ENCODE measurements around the gene FAAH.

The FAAH gene

DNA sequence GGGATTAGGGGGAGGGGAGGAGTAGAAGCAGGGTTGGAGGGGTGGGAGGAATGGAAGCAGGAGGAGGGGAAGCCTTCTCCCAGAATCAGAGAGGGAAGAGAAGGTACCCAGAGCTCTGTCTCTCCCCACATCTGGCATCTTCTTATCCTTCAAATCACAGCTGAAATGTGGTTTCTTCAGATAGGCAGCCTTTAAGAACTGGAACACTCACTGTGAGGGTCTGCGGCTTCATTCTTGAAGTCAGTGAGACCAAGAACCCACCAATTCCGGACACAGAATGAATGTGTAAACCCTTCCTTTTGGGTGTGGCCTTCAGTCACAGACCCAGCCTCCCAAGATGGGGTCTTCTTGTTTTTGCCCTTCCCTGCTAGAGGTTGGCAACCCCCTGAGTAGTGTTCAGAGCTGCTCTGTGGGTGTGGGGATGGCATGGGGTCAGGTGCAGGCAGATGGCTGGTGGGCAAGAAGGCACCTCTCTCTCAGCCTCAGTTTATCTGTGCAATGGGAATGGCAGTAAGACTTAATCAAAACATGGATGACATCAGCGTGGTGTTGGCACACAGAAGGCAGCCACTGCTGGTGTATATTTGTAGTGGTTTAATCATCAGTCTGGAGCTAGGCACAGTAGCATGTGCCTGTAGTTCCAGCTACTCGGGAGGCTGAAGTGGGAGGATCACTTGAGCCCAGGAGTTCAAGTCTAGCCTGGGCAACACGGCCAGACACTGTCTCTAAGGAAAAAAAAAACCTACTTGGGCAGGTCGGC is 7.2 kb downstream of the FAAH start:
- DNase-seq = no peak

- DNase-seq = peak; percentile 79
Observed at GRCh38 chr1:46401964-46402626, 8.0 kb downstream of the FAAH start.

- no peak for DNase-seq
Observed at GRCh38 chr1:46403916-46404315, 9.8 kb downstream of the FAAH start.

DNA sequence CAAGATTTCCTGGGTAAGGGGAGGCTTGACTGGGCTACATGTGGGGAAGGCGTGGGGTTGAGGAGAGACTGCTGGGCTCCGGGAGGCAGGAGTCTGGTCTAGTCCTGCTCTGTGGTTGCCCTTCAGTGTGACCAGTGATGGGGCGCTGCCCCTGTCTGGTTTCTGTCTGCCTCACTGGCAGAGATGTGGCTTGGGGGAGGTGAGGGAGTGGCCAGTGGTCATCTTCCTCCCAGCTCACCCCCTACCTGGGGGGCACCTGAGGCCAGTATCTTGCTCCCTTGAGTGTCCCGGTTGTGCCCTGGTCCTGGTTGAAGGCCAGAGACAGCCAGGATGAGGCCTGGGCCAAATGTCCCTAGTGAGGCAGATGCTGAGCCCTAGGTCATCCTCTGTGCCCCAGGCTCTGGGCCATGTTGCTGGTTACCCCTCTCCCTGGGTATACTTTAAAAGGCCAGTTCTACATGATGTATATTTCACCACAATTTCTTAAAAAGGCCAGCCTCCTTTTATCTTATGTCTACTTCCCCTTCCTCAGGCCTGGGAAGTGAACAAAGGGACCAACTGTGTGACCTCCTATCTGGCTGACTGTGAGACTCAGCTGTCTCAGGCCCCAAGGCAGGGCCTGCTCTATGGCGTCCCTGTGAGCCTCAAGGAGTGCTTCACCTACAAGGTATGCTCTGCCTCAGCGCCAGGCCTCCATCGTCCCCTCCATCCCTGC is 10.5 kb downstream of the FAAH start:
- DNase-seq = no peak

GRCh38 chr1:46405197-46405555 is 11.1 kb downstream of the FAAH start:
- DNase-seq = no peak

- DNase-seq = no peak
Observed at GRCh38 chr1:46405724-46406123, 11.6 kb downstream of the FAAH start.

DNA sequence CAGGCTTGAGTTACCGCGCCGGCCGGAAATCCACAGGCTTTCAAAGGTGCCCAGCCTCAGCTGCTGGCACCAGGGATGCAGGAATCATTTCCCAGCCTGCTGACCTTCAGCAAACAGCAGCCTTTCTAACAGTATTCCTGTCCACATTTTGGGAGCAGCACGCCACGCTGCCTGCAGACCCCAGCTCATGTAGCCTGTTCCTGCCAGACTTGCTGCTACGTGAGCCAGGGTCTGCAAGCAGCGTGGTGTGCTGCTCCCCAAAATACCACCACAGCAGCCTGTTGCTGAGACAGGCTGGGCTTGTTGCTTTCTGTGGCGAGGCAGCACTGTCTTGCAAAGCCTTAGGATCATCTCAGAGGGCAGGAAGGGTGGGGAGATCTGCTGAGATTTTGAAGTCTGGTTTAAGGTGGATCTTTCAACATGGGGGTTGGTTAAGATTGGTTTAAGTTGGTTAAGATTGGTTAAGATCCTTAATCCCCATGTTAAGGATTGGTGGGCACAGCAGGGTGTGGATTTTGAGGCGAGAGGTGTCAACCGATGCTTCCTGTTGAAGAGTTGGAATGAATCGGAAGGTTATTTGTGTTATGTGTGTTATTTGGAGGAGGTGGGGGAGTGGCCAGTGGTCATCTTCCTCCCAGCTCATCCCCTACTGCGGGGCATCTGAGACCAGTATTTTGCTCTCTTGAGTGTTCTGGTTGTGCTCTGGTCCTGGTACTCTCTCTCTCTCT is 12.9 kb downstream of the FAAH start:
- DNase-seq = peak; percentile 42

GRCh38 chr1:46407636-46408035 is 13.5 kb downstream of the FAAH start:
- no peak for DNase-seq

DNA sequence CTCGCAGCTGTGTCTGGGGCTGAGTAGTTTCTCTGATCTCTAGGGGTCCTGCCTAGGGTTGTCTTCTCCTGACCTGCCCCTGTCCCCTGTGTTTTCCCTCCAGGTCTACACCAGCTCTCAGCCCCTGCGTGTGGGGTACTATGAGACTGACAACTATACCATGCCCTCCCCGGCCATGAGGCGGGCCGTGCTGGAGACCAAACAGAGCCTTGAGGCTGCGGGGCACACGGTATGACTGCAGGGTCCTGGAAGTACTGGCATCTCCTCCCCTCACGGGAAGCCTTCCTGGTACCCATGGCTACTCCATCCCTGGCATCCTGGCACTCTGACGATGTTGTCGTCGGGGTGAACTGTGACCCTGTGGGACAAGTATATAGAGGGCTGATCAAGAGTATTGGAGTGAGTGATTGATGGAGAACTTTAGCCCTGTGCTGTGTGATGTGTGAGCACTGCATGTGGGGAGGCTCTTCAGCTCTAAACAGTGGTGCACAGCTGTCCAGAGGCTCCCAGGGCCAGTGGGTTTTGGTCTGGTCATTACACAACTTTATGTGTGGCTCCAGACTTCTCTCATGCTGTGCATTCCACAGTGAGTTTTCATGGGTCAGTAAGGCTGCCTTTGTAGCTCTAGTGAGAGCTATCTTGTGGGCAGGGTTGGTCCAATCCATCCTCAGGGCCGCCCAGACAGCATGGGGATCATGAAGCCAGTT is 14.4 kb downstream of the FAAH start:
- no peak for DNase-seq

DNA sequence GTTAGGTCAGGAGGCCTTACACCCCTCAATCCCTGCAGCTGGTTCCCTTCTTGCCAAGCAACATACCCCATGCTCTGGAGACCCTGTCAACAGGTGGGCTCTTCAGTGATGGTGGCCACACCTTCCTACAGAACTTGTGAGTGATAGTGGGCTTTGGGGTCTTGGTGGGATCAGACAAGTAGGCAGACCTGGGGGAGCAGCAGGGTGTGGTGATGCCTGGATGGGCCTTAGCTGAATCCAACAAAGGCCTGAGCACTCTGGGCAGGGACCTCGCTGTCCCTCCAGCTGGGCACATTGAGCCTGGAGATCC is 14.9 kb downstream of the FAAH start:
- no peak for DNase-seq

DNA sequence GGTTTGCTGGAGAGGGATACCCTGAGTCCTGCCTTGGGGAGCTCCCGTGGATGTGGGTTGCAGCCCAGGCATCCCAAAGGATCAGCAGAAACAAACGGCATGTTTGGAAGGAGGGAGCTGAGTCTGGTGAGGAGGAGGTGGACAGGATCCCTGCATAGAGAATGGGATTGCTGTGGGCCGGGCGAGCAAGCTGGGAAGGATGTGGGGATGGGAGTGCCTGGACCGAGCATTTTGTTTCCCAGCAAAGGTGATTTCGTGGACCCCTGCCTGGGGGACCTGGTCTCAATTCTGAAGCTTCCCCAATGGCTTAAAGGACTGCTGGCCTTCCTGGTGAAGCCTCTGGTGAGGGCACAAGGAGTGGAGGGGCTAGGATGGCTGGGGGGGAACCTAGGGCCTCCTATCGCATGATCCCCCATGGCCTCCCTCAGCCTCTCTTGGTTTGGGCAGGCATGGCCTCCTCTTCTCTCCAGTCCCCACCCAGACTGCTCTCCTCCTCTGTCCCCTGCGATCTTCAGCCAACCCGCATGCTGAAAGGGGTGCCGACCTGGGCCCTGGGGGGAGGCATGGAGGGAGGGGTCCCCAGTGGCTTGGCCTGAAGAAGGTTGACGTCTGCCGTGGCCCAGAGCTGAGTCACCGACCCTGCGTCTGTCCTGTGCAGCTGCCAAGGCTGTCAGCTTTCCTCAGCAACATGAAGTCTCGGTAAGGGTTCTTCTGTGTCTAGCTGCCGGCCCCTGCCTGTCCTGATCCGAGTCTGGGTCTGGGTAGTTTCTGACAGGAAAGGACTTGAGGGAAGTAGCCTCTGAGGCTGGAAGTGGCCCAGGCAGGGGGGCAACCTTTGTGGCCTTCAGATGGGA is 16.3 kb downstream of the FAAH start:
- no peak for DNase-seq

- no peak for DNase-seq
Observed at GRCh38 chr1:46411010-46411405, 16.9 kb downstream of the FAAH start.

- no peak for DNase-seq
Observed at GRCh38 chr1:46411601-46412341, 17.7 kb downstream of the FAAH start.

GRCh38 chr1:46412893-46413595 is 18.9 kb downstream of the FAAH start:
- no peak for DNase-seq

- DNase-seq = no peak
Observed at GRCh38 chr1:46413596-46413985, 19.5 kb downstream of the FAAH start.

DNA sequence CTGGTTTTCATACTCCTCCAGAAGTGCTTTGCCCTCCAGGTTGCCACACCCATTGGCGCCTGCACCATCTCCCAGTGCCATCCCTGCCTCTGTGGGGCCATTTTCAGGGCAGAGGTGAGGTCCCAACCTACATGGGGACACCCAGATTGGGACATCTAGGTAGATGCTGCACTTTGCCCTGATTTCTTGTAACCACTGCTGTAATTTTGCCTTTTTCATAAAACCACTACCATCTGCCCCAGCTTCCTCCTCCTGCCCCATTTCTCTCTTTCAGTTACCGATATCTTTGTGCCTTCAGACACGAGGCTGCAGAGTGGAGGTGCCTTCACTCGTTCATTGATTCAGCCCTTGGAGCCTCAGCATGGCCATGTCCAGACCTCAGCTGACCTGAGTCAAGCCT is 21.4 kb downstream of the FAAH start:
- DNase-seq = no peak

DNA sequence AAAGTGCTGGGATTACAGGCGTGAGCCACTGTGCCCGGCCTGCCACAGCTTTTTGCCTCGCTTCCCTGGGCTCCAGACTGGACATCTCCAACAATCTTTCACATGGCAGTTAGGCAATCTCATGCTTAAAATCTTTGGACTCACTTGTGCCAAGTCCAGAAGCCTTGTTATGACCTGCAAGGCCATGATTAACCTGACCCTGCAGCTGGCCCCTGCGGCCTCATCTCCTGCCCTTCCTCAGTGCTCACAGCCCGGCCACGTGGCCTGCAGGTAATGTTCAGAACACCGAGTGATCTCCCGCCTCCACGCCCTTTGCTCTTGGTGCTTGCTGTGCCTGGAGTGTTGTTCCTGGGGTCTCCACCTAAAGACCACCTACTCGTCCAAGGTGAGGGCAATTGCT is 24.9 kb downstream of the FAAH start:
- no peak for DNase-seq

- no peak for DNase-seq
Observed at GRCh38 chr1:46420533-46420915, 26.4 kb downstream of the FAAH start.

- DNase-seq = no peak
Observed at GRCh38 chr1:46421739-46422138, 27.6 kb downstream of the FAAH start.

- DNase-seq = no peak
Observed at GRCh38 chr1:46422261-46422871, 28.2 kb downstream of the FAAH start.
